Tibial artery (tissue), 4 donors: ENCODE measurements around the gene GOLGA6L7.
"Not testable (repeated sequence)": the region's sequence is repeated elsewhere in the genome, so short reads cannot be mapped to it uniquely, and the experiment has no call there.

Source experiments
- DNase-seq, 2 donors: peaks; one replicate each; pipeline ENCODE4 v3.0.0-alpha.2; 2019
- H3K27ac ChIP-seq, 2 donors: fragments of 200-600 bp; sonication (generic) in 1 of 2; 1 replicate in 1 of 2; 2 replicates in 1 of 2; pipeline ENCODE4 v1.5.1; 2018 to 2019; ENCODE audit warnings: mild to moderate bottlenecking in 1 of 2
- H3K27me3 ChIP-seq, 2 donors: fragments of 200-600 bp; sonication (generic) in 1 of 2; one replicate each; pipeline versions ENCODE4 v1.5.1 to v1.6.0; 2016 to 2019
- H3K36me3 ChIP-seq, 3 donors: fragments of 200-600 bp; sonication (generic) in 2 of 3; one replicate each; pipeline ENCODE4 v1.5.1; 2016 to 2019; ENCODE audit warnings: mild to moderate bottlenecking in 2 of 3
- H3K4me1 ChIP-seq, 4 donors: fragments of 200-600 bp; sonication (generic) in 2 of 4; 1 replicate in 3 of 4; 2 replicates in 1 of 4; pipeline ENCODE4 v1.5.1; 2016 to 2019
- H3K4me3 ChIP-seq, 2 donors: fragments of 200-600 bp; sonication (generic) in 1 of 2; 1 replicate in 1 of 2; 2 replicates in 1 of 2; pipeline ENCODE4 v1.5.1; 2018 to 2019; ENCODE audit warnings: mild to moderate bottlenecking in 2 of 2
- H3K9me3 ChIP-seq, 3 donors: fragments of 200-600 bp; sonication (generic) in 1 of 3; one replicate each; pipeline ENCODE4 v1.5.1; 2016 to 2019
- intact Hi-C: fragments of 100-400 bp; cut with DNase I; formaldehyde crosslinking; loops from one replicate; pipeline ENCODE4 v1.15.0; 2023; ENCODE audit warnings: low total_unique reads
- TF ChIP-seq, protein P1 (sequence below), 2 experiments: fragments of 200-600 bp in 1 of 2; fragments of 450-650 bp in 1 of 2; IDR thresholded peaks; one replicate each; pipeline ENCODE4 v1.5.1; 2017 to 2019; ENCODE audit warnings: antibody characterized with exemption in 2 of 2, mild to moderate bottlenecking in 1 of 2, moderate library complexity in 1 of 2

GOLGA6L7 gene

GRCh38 chr15:28873585-28874190 is 25.2 kb upstream of the GOLGA6L7 start:
- Histone ChIP-seq H3K4me1 (no peaks in the 10 kb centered on the region), H3K27me3 (no peaks in the 10 kb centered on the region), H3K36me3 (no peaks in the 10 kb centered on the region), H3K4me3 (no peak overlapping the region), H3K9me3 (peaks cover 0 to 4% (median 0%) of the 10 kb centered on the region in 3 donors), H3K27ac (no peak overlapping the region)
- TF ChIP-seq, protein P1, sequence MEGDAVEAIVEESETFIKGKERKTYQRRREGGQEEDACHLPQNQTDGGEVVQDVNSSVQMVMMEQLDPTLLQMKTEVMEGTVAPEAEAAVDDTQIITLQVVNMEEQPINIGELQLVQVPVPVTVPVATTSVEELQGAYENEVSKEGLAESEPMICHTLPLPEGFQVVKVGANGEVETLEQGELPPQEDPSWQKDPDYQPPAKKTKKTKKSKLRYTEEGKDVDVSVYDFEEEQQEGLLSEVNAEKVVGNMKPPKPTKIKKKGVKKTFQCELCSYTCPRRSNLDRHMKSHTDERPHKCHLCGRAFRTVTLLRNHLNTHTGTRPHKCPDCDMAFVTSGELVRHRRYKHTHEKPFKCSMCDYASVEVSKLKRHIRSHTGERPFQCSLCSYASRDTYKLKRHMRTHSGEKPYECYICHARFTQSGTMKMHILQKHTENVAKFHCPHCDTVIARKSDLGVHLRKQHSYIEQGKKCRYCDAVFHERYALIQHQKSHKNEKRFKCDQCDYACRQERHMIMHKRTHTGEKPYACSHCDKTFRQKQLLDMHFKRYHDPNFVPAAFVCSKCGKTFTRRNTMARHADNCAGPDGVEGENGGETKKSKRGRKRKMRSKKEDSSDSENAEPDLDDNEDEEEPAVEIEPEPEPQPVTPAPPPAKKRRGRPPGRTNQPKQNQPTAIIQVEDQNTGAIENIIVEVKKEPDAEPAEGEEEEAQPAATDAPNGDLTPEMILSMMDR (IDR thresholded peaks at IDR 0.05) = no peak
- no peak for DNase-seq
- intact Hi-C loops = no loop called here

GRCh38 chr15:28873006-28873405 is 24.6 kb upstream of the GOLGA6L7 start:
- Histone ChIP-seq H3K9me3 (peaks cover 0 to 9% (median 0%) of the 10 kb centered on the region in 3 donors), H3K4me1 (no peaks in the 10 kb centered on the region), H3K36me3 (no peaks in the 10 kb centered on the region), H3K27ac (no peak overlapping the region), H3K4me3 (no peak overlapping the region), H3K27me3 (no peaks in the 10 kb centered on the region)
- TF ChIP-seq, protein P1 (IDR thresholded peaks at IDR 0.05) = no peak
- no peak for DNase-seq
- intact Hi-C loops = no loop called here

DNA sequence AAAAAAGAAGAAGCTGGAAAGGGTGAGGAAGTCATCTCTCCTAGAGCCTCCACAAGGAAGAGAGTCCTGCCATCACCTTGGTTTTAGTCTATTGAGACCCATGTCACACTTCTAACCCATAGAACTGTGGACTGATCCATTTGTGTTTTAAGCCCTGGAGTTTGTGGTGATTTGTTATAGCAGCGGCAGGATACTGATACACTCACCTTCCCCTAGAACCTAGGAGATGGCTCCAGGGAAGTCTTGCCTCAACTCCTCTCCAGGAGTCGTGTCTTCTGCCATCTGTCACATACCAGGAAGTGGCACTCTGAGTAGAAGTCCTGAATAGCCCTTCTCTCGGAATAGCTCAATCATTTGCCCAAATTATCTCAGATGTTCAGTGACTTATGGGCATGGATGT is 22.7 kb upstream of the GOLGA6L7 start:
- H3K9me3 ChIP-seq = peaks cover 0 to 9% (median 0%) of the 10 kb centered on the region in 3 donors
- H3K27me3 ChIP-seq = no peaks in the 10 kb centered on the region
- no peak for DNase-seq
- TF ChIP-seq, protein P1 (IDR thresholded peaks at IDR 0.05) = no peak
- H3K4me1 ChIP-seq = no peaks in the 10 kb centered on the region
- H3K27ac ChIP-seq = no peak overlapping the region
- no peaks in the 10 kb centered on the region for H3K36me3 ChIP-seq
- H3K4me3 ChIP-seq = no peak overlapping the region
- intact Hi-C loops = no loop called here

DNA sequence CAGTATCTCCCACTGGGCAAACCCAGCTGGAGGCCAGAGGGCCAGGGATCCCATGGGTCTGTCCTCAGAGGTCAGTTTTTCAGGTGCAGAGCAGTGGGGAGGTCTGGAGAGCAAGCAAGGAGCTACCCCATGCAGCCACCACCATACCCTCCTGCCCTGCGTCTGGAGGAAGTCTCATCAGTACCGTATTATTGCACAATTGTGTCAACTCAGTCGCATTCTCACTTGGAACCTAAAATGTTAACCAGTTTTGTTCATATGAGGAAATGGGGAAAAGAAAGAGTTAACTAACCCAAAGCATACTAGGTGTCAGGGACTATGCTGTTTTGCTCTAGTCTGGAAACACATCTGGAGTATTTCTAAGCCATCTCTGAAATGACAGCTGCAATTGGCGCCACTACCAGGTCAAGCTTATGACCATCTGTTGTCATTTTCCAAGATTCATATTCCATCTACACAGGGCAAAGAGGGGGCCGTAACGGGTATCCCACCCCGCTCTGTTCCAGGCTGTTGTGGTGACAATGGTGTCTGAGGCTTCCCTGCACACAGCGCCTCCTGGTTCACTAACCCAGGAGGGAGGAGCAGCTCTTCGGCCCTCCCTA is 20.4 kb upstream of the GOLGA6L7 start:
- Histone ChIP-seq H3K36me3 (no peaks in the 10 kb centered on the region), H3K27me3 (no peaks in the 10 kb centered on the region), H3K27ac (no peak overlapping the region), H3K4me1 (no peaks in the 10 kb centered on the region), H3K4me3 (no peak overlapping the region), H3K9me3 (peaks cover 0 to 9% (median 0%) of the 10 kb centered on the region in 3 donors)
- no peak for DNase-seq
- TF ChIP-seq, protein P1 (IDR thresholded peaks at IDR 0.05) = no peak
- intact Hi-C loops = no loop called here

DNA sequence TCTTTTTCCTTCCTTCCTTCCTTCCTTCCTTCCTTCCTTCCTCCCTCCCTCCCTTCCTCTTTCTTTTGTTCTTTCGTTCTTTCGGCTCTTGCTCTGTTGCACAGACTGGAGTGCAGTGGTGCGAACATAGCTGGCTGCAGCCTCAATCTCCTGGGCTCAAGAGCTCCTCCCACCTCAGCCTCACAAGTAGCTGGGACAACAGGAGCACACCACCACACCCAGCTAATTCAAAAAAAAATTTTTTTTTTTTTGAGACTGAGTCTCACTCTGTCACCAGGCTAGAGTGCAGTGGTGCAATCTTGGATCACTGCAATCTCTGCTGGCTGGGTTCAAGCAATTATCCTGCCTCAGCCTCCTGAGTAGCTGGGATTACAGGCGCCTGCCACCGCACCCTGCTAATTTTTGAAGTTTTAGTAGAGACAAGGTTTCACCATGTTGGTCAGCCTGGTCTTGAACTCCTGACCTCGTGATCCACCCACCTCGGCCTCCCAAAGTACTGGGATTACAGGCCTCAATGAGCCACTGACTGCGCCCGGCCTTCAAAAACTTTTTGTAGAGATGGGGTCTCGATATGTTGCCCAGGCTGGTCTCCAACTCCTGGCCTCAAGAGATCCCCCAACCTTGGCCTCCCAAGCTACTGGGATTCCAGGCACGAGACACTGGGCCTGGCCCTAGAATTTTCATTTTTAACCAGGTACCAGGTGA is 13.3 kb upstream of the GOLGA6L7 start:
- H3K36me3 ChIP-seq, H3K4me3 ChIP-seq, H3K27ac ChIP-seq, H3K9me3 ChIP-seq, DNase-seq, intact Hi-C loops, H3K27me3 ChIP-seq, H3K4me1 ChIP-seq: not testable (repeated sequence)

DNA sequence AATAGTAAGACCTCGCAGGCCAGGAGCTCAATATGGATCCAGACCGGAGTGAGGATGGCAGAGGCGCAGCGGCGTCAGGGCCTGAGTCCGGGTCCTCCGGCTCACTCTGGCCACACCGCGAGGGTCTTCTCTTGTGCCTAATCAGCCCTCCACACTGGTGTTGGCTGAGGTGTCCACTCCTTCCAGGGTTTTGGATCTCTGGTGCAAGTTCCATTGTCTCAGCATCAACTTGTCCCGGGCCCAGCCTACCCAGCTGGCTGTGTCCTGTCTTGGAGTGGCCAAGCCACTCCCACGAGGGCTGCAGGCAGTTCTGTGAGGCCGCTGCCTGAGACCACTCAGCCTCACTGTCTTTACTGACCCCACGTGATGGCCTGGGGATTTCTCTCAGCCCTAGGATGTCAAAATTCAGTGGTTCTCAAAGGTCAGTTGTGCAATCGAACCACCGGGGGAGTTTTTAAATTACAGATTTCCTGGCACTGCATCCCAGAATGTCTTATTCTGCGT is 12.6 kb upstream of the GOLGA6L7 start:
- no peaks in the 10 kb centered on the region for H3K36me3 ChIP-seq
- no peaks in the 10 kb centered on the region for H3K4me1 ChIP-seq
- H3K4me3 ChIP-seq = no peak overlapping the region
- peak in 1 of 2 donors; percentile 51 for DNase-seq
- TF ChIP-seq, protein P1 (IDR thresholded peaks at IDR 0.05) = no peak
- H3K27ac ChIP-seq = no peak overlapping the region
- H3K27me3 ChIP-seq = no peaks in the 10 kb centered on the region
- intact Hi-C loops = no loop called here
- H3K9me3 ChIP-seq = no peaks in the 10 kb centered on the region

DNA sequence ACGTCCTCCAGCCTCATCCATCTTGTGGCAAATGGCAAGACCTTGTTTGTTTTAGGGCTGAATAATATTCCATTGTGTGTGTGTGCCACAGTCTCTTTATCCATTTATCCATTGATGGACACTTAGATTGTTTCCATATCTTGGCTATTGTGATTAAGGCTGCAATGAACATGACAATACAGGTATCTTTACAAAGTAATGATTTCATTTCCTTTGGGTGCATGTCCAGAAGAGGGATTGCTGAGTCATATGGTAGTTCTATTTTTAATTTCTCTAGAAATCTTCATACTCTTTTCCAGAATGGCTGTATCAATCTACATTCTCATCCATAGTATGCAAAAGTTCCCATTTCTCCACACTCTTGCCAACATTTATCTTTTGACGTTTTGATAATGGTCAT is 6.1 kb upstream of the GOLGA6L7 start:
- H3K4me3 ChIP-seq, DNase-seq, H3K36me3 ChIP-seq, intact Hi-C loops, H3K4me1 ChIP-seq, H3K27me3 ChIP-seq, H3K9me3 ChIP-seq, H3K27ac ChIP-seq: not testable (repeated sequence)

DNA sequence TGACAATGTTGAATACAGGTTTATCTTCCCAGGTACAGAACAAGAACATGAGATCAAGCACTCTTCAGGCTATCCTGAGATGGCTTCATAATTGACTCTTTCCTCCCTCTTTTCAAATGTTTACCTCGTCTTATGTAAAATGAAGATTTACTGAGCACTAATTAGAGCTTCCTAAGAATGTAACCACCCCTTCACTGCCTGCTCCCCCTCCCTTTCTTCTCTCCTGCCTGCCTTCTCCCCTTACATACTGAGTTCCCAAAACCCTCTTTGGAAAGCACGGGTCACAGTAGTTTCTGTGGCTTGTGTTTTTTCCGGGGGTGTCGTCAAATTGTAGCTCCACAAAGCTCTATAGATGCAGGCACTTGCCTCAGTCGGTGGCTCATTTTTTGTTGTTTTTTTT is 5.2 kb upstream of the GOLGA6L7 start:
- H3K4me3 ChIP-seq, H3K27me3 ChIP-seq, DNase-seq, intact Hi-C loops, H3K4me1 ChIP-seq, H3K9me3 ChIP-seq, H3K36me3 ChIP-seq, H3K27ac ChIP-seq: not testable (repeated sequence)

GRCh38 chr15:28849766-28850165 is 1.3 kb upstream of the GOLGA6L7 start:
- H3K4me1 ChIP-seq, H3K4me3 ChIP-seq, H3K27me3 ChIP-seq, H3K36me3 ChIP-seq, DNase-seq, H3K9me3 ChIP-seq, intact Hi-C loops, H3K27ac ChIP-seq: not testable (repeated sequence)
